Measurements from ENCODE around the gene CACNA1B. TPM values are rescaled to one million over a fixed set of nuclear protein-coding genes. Genes with fewer than 3 reads are reported as not detected.

Gene CACNA1B
- total RNA-seq, 1 donor, result under 0.01 TPM

DNA sequence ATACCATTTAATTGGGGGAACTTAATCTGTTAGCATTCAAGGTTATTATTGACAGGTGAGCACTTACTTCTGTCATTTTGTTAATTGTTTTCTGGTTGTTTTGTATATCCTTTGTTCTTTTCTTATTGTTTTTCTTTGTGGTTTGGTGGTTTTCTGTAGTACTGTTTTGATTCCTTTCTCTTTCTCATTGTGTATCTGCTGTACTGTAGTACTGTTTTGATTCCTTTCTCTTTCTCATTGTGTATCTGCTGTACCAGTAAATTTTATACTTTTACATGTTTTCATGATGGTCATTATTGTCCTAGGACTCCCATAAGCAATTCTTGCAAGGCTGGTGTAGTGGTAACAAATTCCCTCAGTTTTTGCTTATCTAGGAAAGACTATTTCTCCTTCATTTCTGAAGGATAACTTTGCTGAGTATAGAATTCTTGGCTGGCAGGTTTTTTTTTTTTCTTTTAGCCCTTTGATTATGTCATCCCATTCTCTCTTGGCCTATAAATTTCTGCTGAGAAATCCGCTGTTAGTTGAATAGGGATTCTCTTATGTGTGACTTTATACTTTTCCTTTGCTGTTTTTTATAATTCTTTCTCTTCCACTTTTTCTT, 24.1 kb upstream of the CACNA1B start:
- Histone ChIP-seq H3K79me2 (ENCODE audit: insufficient read depth, low read length) (no peaks in the 10 kb centered on the region), H4K20me1 (ENCODE audit: insufficient read depth, low read length) (no peaks in the 10 kb centered on the region), H3K27me3 (ENCODE audit: insufficient read depth, low read length) (no peaks in the 10 kb centered on the region), H3K4me3 (ENCODE audit: insufficient read depth, low read length) (no peak overlapping the region), H3K27ac (ENCODE audit: low read depth, low read length) (no peak overlapping the region), H3K4me1 (ENCODE audit: insufficient read depth, low read length) (no peaks in the 10 kb centered on the region), H3K4me2 (ENCODE audit: insufficient read depth, low read length) (no peak overlapping the region), H3K36me3 (ENCODE audit: insufficient read depth, low read length) (no peaks in the 10 kb centered on the region), H3K9me3 (ENCODE audit: low read depth, low read length) (no peaks in the 10 kb centered on the region), H2AFZ (ENCODE audit: low read length) (no peak overlapping the region)
- TF ChIP-seq, protein P1, sequence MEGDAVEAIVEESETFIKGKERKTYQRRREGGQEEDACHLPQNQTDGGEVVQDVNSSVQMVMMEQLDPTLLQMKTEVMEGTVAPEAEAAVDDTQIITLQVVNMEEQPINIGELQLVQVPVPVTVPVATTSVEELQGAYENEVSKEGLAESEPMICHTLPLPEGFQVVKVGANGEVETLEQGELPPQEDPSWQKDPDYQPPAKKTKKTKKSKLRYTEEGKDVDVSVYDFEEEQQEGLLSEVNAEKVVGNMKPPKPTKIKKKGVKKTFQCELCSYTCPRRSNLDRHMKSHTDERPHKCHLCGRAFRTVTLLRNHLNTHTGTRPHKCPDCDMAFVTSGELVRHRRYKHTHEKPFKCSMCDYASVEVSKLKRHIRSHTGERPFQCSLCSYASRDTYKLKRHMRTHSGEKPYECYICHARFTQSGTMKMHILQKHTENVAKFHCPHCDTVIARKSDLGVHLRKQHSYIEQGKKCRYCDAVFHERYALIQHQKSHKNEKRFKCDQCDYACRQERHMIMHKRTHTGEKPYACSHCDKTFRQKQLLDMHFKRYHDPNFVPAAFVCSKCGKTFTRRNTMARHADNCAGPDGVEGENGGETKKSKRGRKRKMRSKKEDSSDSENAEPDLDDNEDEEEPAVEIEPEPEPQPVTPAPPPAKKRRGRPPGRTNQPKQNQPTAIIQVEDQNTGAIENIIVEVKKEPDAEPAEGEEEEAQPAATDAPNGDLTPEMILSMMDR (IDR thresholded peaks at IDR 0.05; ENCODE audit: extremely low read depth, low read depth, low read length), result no peak
- DNase-seq (ENCODE audit: insufficient read length, low spot score, missing footprints), result no peak

DNA sequence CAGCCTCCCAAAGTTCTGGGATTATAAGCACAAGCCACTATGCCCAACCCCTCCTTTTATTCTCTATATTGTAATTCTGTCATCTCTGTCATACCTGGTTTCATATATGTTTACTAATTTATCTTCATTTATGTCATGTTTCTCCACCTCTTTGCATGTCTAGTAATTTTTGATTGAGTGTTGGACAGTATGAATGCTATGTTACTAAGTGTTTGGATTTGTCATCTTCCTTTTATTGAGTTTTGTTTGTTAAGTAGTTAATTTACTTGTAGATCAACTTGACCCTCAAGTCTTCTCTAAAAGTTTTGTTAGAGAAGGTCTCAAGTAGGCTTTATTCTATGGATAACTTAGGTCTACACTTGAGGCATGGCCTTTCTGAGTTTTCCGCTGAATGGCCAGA, 17.2 kb upstream of the CACNA1B start:
- no peaks in the 10 kb centered on the region for H3K4me1 ChIP-seq (ENCODE audit: insufficient read depth, low read length)
- DNase-seq (ENCODE audit: insufficient read length, low spot score, missing footprints), result no peak
- no peak overlapping the region for H3K4me2 ChIP-seq (ENCODE audit: insufficient read depth, low read length)
- no peaks in the 10 kb centered on the region for H3K9me3 ChIP-seq (ENCODE audit: low read depth, low read length)
- no peaks in the 10 kb centered on the region for H4K20me1 ChIP-seq (ENCODE audit: insufficient read depth, low read length)
- no peaks in the 10 kb centered on the region for H3K27me3 ChIP-seq (ENCODE audit: insufficient read depth, low read length)
- H3K4me3 ChIP-seq (ENCODE audit: insufficient read depth, low read length), result no peak overlapping the region
- no peak overlapping the region for H3K27ac ChIP-seq (ENCODE audit: low read depth, low read length)
- H3K79me2 ChIP-seq (ENCODE audit: insufficient read depth, low read length), result no peaks in the 10 kb centered on the region
- no peaks in the 10 kb centered on the region for H3K36me3 ChIP-seq (ENCODE audit: insufficient read depth, low read length)
- no peak overlapping the region for H2AFZ ChIP-seq (ENCODE audit: low read length)
- TF ChIP-seq, protein P1 (IDR thresholded peaks at IDR 0.05; ENCODE audit: extremely low read depth, low read depth, low read length), result no peak

DNA sequence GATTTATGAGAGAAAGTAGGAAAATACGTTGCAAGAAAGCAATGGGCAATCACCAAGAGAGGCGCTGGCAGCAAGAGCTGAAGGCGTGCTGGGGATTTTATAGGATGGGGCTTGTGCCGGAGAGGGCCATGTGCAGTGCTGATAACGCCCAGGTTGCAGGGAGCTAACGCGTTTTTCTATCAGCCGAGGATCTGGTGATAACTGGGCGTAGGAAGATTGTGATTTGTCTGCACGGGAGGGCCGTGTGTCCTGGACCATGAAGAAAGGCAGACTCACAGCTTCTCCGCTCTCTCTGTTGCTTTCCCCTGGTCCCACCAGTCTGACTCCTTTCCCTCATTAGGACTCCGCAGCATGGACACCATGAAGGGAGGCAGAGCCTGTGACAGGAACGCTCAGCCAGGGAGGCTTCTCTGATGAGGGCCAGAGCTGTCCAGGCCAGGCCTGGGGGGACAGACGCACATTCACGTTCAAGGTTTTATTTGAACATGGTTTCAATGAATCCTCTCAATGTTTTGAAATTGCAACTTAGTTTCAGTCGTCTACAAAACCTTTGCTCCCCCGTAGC, 11.9 kb upstream of the CACNA1B start:
- no peak overlapping the region for H3K4me3 ChIP-seq (ENCODE audit: insufficient read depth, low read length)
- H3K4me2 ChIP-seq (ENCODE audit: insufficient read depth, low read length), result no peak overlapping the region
- H2AFZ ChIP-seq (ENCODE audit: low read length), result no peak overlapping the region
- H3K27ac ChIP-seq (ENCODE audit: low read depth, low read length), result no peak overlapping the region
- H3K36me3 ChIP-seq (ENCODE audit: insufficient read depth, low read length), result no peaks in the 10 kb centered on the region
- DNase-seq (ENCODE audit: insufficient read length, low spot score, missing footprints), result no peak
- no peaks in the 10 kb centered on the region for H3K79me2 ChIP-seq (ENCODE audit: insufficient read depth, low read length)
- H3K4me1 ChIP-seq (ENCODE audit: insufficient read depth, low read length), result no peaks in the 10 kb centered on the region
- TF ChIP-seq, protein P1 (IDR thresholded peaks at IDR 0.05; ENCODE audit: extremely low read depth, low read depth, low read length), result no peak
- no peaks in the 10 kb centered on the region for H3K27me3 ChIP-seq (ENCODE audit: insufficient read depth, low read length)
- H4K20me1 ChIP-seq (ENCODE audit: insufficient read depth, low read length), result no peaks in the 10 kb centered on the region
- H3K9me3 ChIP-seq (ENCODE audit: low read depth, low read length), result no peaks in the 10 kb centered on the region

DNA sequence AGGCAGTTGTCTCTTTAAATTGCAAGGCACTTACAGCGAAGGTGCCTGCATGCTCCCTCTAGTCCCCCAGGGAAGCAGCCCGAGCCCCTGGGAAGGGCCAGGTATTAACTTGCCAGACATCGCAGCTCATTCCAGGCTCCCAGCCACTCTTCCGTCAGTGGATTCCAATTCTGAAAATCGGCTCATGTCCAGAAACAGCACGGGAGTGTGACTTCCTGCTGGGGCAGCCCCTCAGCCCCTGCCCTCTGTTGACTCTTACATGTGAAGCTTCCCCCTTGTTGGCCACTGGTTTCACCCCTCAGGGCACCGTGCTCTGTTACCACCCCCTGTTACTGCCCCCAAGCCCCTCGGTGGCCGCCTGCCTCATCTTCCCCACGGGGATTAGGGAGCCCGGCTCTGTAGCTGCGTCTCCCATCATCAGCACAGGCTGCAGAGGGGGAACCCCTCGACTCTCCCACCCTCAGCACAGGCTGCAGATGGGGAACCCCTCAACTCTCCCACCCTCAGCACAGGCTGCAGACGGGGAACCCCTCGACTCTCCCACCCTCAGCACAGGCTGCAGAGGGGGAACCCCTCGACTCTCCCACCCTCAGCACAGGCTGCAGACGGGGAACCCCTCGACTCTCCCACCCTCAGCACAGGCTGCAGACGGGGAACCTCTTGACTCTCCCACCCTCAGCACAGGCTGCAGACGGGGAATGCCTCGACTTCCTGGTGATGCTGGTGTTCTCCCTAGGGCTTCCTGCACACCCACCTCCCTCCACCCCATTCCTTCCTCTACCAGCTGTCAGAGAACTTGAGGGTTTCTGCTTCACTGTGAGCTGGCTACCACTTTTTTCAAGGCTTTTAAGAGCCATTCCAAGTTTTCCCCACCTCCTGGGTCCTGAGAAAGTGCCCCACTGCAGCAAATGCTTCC, 11.1 kb upstream of the CACNA1B start:
- Histone ChIP-seq H3K4me3 (ENCODE audit: insufficient read depth, low read length) (no peak overlapping the region), H3K4me2 (ENCODE audit: insufficient read depth, low read length) (no peak overlapping the region), H3K4me1 (ENCODE audit: insufficient read depth, low read length) (no peaks in the 10 kb centered on the region), H2AFZ (ENCODE audit: low read length) (no peak overlapping the region), H4K20me1 (ENCODE audit: insufficient read depth, low read length) (no peaks in the 10 kb centered on the region), H3K27ac (ENCODE audit: low read depth, low read length) (no peak overlapping the region), H3K79me2 (ENCODE audit: insufficient read depth, low read length) (no peaks in the 10 kb centered on the region), H3K27me3 (ENCODE audit: insufficient read depth, low read length) (no peaks in the 10 kb centered on the region), H3K9me3 (ENCODE audit: low read depth, low read length) (no peaks in the 10 kb centered on the region), H3K36me3 (ENCODE audit: insufficient read depth, low read length) (no peaks in the 10 kb centered on the region)
- DNase-seq (ENCODE audit: insufficient read length, low spot score, missing footprints), result peak; percentile 67
- TF ChIP-seq, protein P1 (IDR thresholded peaks at IDR 0.05; ENCODE audit: extremely low read depth, low read depth, low read length), result no peak
